CD14-positive monocyte (primary cell): Measurements from ENCODE around the gene DLGAP5. TPM values are rescaled to one million over a fixed set of nuclear protein-coding genes. Genes with fewer than 3 reads are reported as not detected.

ENCODE experiments used
- DNase-seq, 3 donors: peaks; one replicate each; pipeline ENCODE4 v3.0.0-alpha.2; 2011 to 2022
- H2AFZ ChIP-seq: 2 replicates; pipeline ENCODE4 v1.6.0; 2012; ENCODE audit warnings: mild to moderate bottlenecking, low read depth, low read length, inconsistent platforms; ENCODE audit not compliant: insufficient read depth, poor library complexity, severe bottlenecking
- H3K27ac ChIP-seq, 2 donors: 1 replicate in 1 of 2; 2 replicates in 1 of 2; pipeline ENCODE4 v1.5.1; 2012 to 2013; ENCODE audit warnings: low read length in 2 of 2, control low read depth in 1 of 2, inconsistent platforms in 1 of 2, low read depth in 1 of 2, mild to moderate bottlenecking in 1 of 2
- H3K27me3 ChIP-seq, 2 donors: one replicate each; pipeline versions ENCODE4 v1.6.0 to v1.6.1; 2011 to 2013; ENCODE audit warnings: low read length in 2 of 2; ENCODE audit not compliant: control insufficient read depth in 2 of 2, insufficient read depth in 2 of 2
- H3K36me3 ChIP-seq, 2 donors: replicated peaks in 1 of 2; 1 replicate in 1 of 2; 2 replicates in 1 of 2; pipeline versions ENCODE4 v1.5.1 to v1.6.1; 2012 to 2013; ENCODE audit warnings: low read length in 2 of 2, control low read depth in 1 of 2, inconsistent platforms in 1 of 2, mild to moderate bottlenecking in 1 of 2; ENCODE audit not compliant: insufficient read depth in 2 of 2, control insufficient read depth in 1 of 2
- H3K4me1 ChIP-seq, 2 donors: 1 replicate in 1 of 2; 2 replicates in 1 of 2; pipeline versions ENCODE4 v1.5.1 to v1.6.1; 2012 to 2013; ENCODE audit warnings: low read length in 2 of 2, control low read depth in 1 of 2, inconsistent platforms in 1 of 2, mild to moderate bottlenecking in 1 of 2, moderate library complexity in 1 of 2; ENCODE audit not compliant: insufficient read depth in 2 of 2, control insufficient read depth in 1 of 2
- H3K4me2 ChIP-seq: replicated peaks from 2 replicates; pipeline ENCODE3; 2012; ENCODE audit warnings: low read length, moderate library complexity, mild to moderate bottlenecking; ENCODE audit not compliant: poor library complexity, severe bottlenecking; ENCODE audit errors: extremely low read depth
- H3K4me3 ChIP-seq, 3 experiments: fragments of 200-600 bp in 1 of 3; sonication (generic) in 1 of 3; replicated peaks in 1 of 3; 1 replicate in 2 of 3; 2 replicates in 1 of 3; pipeline ENCODE4 v1.5.1; 2011 to 2013; ENCODE audit warnings: low read length in 3 of 3, mild to moderate bottlenecking in 3 of 3, control low read depth in 2 of 3, low read depth in 2 of 3, inconsistent platforms in 1 of 3, moderate library complexity in 1 of 3
- H3K79me2 ChIP-seq: 2 replicates; pipeline ENCODE4 v1.6.0; 2012; ENCODE audit warnings: mild to moderate bottlenecking, control low read depth, inconsistent platforms, low read length, moderate library complexity; ENCODE audit not compliant: insufficient read depth
- H3K9ac ChIP-seq: 2 replicates; pipeline ENCODE4 v1.6.0; 2017; ENCODE audit warnings: low read length, mild to moderate bottlenecking; ENCODE audit not compliant: insufficient read depth, poor library complexity, severe bottlenecking
- H3K9me3 ChIP-seq, 2 donors: replicated peaks in 1 of 2; 1 replicate in 1 of 2; 2 replicates in 1 of 2; pipeline versions ENCODE4 v1.5.1 to v1.6.1; 2012 to 2013; ENCODE audit warnings: low read length in 2 of 2, control low read depth in 1 of 2; ENCODE audit not compliant: control insufficient read depth in 1 of 2, insufficient read depth in 1 of 2
- H4K20me1 ChIP-seq: 2 replicates; pipeline ENCODE4 v1.6.0; 2012; ENCODE audit warnings: mild to moderate bottlenecking, low read length, control low read depth, moderate library complexity; ENCODE audit not compliant: insufficient read depth
- H3K27ac Mint-ChIP-seq, 7 donors: one replicate each; pipeline ENCODE4 v1.8.0; 2020; ENCODE audit warnings: mild to moderate bottlenecking in 7 of 7, mixed read lengths in 7 of 7, moderate library complexity in 6 of 7, inconsistent platforms in 2 of 7
- H3K27me3 Mint-ChIP-seq, 3 donors: one replicate each; pipeline ENCODE4 v1.8.0; 2021 to 2022; ENCODE audit warnings: low read depth in 3 of 3, mild to moderate bottlenecking in 3 of 3, mixed read lengths in 3 of 3, moderate library complexity in 3 of 3, inconsistent platforms in 1 of 3
- H3K36me3 Mint-ChIP-seq, 2 donors: one replicate each; pipeline ENCODE4 v1.8.0; 2020; ENCODE audit warnings: mixed read lengths in 2 of 2, inconsistent platforms in 1 of 2, mild to moderate bottlenecking in 1 of 2
- H3K4me1 Mint-ChIP-seq: one replicate; pipeline ENCODE4 v1.8.0; 2020; ENCODE audit warnings: mild to moderate bottlenecking, mixed read lengths
- H3K4me3 Mint-ChIP-seq, 2 donors: one replicate each; pipeline ENCODE4 v1.8.0; 2020; ENCODE audit warnings: mild to moderate bottlenecking in 2 of 2, mixed read lengths in 2 of 2, moderate library complexity in 1 of 2
- H3K9me3 Mint-ChIP-seq, 7 donors: one replicate each; pipeline ENCODE4 v1.8.0; 2020 to 2022; ENCODE audit warnings: mixed read lengths in 7 of 7, mild to moderate bottlenecking in 6 of 7, moderate library complexity in 6 of 7, inconsistent platforms in 2 of 7
- WGBS: methylation state at CpG from one replicate; pipeline ENCODE4 v1.1.5; 2013; ENCODE audit warnings: missing lambda C conversion rate; ENCODE audit not compliant: insufficient coverage; 5-methylcytosine and 5-hydroxymethylcytosine counted together
- intact Hi-C, 2 donors: fragments of 100-400 bp; cut with micrococcal nuclease; formaldehyde crosslinking; loops; one replicate each; pipeline versions ENCODE4 v1.15.0 to v1.15.1; 2023
- polyA plus RNA-seq, 3 donors: library from polyadenylated mRNA; depleted of rRNA in 1 of 3; unstranded in 2 of 3; stranded (reverse) in 1 of 3; fragments of 300-500 nt in 2 of 3; fragments of >200 nt in 1 of 3; fragmentation: Illumina TruSeq in 2 of 3; gene quantifications; 1 replicate in 2 of 3; 2 replicates in 1 of 3; pipeline ENCODE4 v1.2.3, GENCODE V29; 2012 to 2021
- TF ChIP-seq, protein P1 (sequence below): fragments of 200-600 bp; IDR thresholded peaks from one replicate; pipeline ENCODE4 v1.8.0; 2022; ENCODE audit warnings: antibody characterized with exemption, mild to moderate bottlenecking

The DLGAP5 gene
- polyA plus RNA-seq, 3 donors = 0.23 TPM; not detected in 2

- peak overlapping the region in 1 of 2 donors; percentile 8 for H3K4me3 Mint-ChIP-seq
- Histone ChIP-seq H3K9me3 (no peaks in the 10 kb centered on the region), H3K36me3 (peaks cover 74 to 96% of the 10 kb centered on the region in 2 donors), H3K4me1 (peaks cover 11 to 18% of the 10 kb centered on the region in 2 donors), H3K9ac (no peak overlapping the region), H3K4me3 (no peak overlapping the region), H2AFZ (no peak overlapping the region), H4K20me1 (peaks cover 99% of the 10 kb centered on the region), H3K27ac (peak overlapping the region in 1 of 2 donors; percentile 51), H3K79me2 (peaks cover 60% of the 10 kb centered on the region), H3K27me3 (no peaks in the 10 kb centered on the region), H3K4me2 (no peak overlapping the region)
- peaks cover 75 to 88% of the 10 kb centered on the region in 2 donors for H3K36me3 Mint-ChIP-seq
- peaks cover 24% of the 10 kb centered on the region for H3K4me1 Mint-ChIP-seq
- peak overlapping the region; percentile 5 to 85 (median 72) for H3K27ac Mint-ChIP-seq
- TF ChIP-seq, protein P1, sequence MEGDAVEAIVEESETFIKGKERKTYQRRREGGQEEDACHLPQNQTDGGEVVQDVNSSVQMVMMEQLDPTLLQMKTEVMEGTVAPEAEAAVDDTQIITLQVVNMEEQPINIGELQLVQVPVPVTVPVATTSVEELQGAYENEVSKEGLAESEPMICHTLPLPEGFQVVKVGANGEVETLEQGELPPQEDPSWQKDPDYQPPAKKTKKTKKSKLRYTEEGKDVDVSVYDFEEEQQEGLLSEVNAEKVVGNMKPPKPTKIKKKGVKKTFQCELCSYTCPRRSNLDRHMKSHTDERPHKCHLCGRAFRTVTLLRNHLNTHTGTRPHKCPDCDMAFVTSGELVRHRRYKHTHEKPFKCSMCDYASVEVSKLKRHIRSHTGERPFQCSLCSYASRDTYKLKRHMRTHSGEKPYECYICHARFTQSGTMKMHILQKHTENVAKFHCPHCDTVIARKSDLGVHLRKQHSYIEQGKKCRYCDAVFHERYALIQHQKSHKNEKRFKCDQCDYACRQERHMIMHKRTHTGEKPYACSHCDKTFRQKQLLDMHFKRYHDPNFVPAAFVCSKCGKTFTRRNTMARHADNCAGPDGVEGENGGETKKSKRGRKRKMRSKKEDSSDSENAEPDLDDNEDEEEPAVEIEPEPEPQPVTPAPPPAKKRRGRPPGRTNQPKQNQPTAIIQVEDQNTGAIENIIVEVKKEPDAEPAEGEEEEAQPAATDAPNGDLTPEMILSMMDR = no peak
- intact Hi-C loops = no loop called here
- DNase-seq = no peak
- peaks cover 0 to 2% (median 0%) of the 10 kb centered on the region in 7 donors for H3K9me3 Mint-ChIP-seq
- H3K27me3 Mint-ChIP-seq = peaks cover 0 to 2% (median 0%) of the 10 kb centered on the region in 3 donors
These were observed 52.2 kb downstream of the DLGAP5 start for GRCh38 chr14:55139141-55139540.

DNA sequence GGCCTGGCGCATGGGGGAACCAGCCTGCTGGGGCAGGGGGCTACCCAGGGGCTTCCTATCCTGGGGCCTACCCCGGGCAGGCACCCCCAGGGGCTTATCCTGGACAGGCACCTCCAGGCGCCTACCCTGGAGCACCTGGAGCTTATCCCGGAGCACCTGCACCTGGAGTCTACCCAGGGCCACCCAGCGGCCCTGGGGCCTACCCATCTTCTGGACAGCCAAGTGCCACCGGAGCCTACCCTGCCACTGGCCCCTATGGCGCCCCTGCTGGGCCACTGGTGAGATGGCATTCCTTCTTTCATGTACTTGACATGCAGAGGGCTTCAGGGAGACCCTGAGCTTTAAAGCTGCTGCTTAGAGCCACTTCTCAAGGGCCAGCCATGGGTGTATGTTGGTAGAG, 53.3 kb downstream of the DLGAP5 start:
- H3K4me3 Mint-ChIP-seq = no peak overlapping the region
- Histone ChIP-seq H3K4me2 (no peak overlapping the region), H3K9me3 (no peaks in the 10 kb centered on the region), H3K27me3 (no peaks in the 10 kb centered on the region), H3K79me2 (peaks cover 69% of the 10 kb centered on the region), H3K27ac (peak overlapping the region in 1 of 2 donors; percentile 51), H3K4me1 (peaks cover 11 to 21% of the 10 kb centered on the region in 2 donors), H3K9ac (no peak overlapping the region), H2AFZ (no peak overlapping the region), H3K4me3 (no peak overlapping the region), H3K36me3 (peaks cover 68 to 96% of the 10 kb centered on the region in 2 donors), H4K20me1 (peaks cover 100% of the 10 kb centered on the region)
- peaks cover 0 to 2% (median 0%) of the 10 kb centered on the region in 3 donors for H3K27me3 Mint-ChIP-seq
- H3K4me1 Mint-ChIP-seq = peaks cover 30% of the 10 kb centered on the region
- peaks cover 0 to 2% (median 0%) of the 10 kb centered on the region in 7 donors for H3K9me3 Mint-ChIP-seq
- TF ChIP-seq, protein P1 = peak; percentile 31
- H3K27ac Mint-ChIP-seq = peak overlapping the region in 4 of 7 donors; percentile 33 to 86 (median 54)
- WGBS = 99% methylated on average over 7 of the region's 7 CpGs
- no peak for DNase-seq
- intact Hi-C loops = no loop called here
- peaks cover 71 to 87% of the 10 kb centered on the region in 2 donors for H3K36me3 Mint-ChIP-seq
